Cardiac muscle cell (in vitro differentiated cells and primary cell): ENCODE results near the gene LSMEM2. TPM values are rescaled to one million over a fixed set of nuclear protein-coding genes. Genes with fewer than 3 reads are reported as not detected.
A peak's percentile ranks its signal among the peaks of the same experiment; 100 is the strongest.

Experiments
- DNase-seq, 2 donors: peaks; one replicate each; pipeline versions ENCODE4 v3.0.0 to v3.0.0-alpha.2; 2010 to 2017; ENCODE audit warnings: low read depth in 1 of 2, low spot score in 1 of 2
- H3K27ac ChIP-seq: fragments of 200-600 bp; sonication (generic); 2 replicates; pipeline ENCODE4 v1.5.1; 2016
- H3K27me3 ChIP-seq: fragments of 200-600 bp; sonication (generic); 2 replicates; pipeline ENCODE4 v1.6.0; 2016; ENCODE audit warnings: control low read depth
- H3K36me3 ChIP-seq: fragments of 200-600 bp; sonication (generic); 2 replicates; pipeline ENCODE4 v1.5.1; 2016; ENCODE audit warnings: control low read depth
- H3K4me1 ChIP-seq: fragments of 200-600 bp; sonication (generic); 2 replicates; pipeline ENCODE4 v1.8.1; 2017; ENCODE audit warnings: low read depth, mild to moderate bottlenecking, mixed run types
- H3K4me3 ChIP-seq: fragments of 200-600 bp; sonication (generic); 2 replicates; pipeline ENCODE4 v1.5.1; 2016; ENCODE audit warnings: mild to moderate bottlenecking
- H3K9me3 ChIP-seq: fragments of 200-600 bp; sonication (generic); 2 replicates; pipeline ENCODE4 v1.5.1; 2017; ENCODE audit warnings: low read depth, mild to moderate bottlenecking, control low read depth
- CTCF ChIP-seq: IDR thresholded peaks from 2 replicates; pipeline ENCODE4 v1.5.1; 2012; ENCODE audit warnings: low read depth, mild to moderate bottlenecking, low read length
- polyA plus RNA-seq: library from polyadenylated mRNA; unstranded; fragments of >200 nt; fragmentation: Nextera tagmentation; extraction: Ambion mirVana; gene quantifications from 2 replicates; pipeline ENCODE4 v1.2.1, GENCODE V29; 2016
- total RNA-seq: library from RNA; depleted of rRNA; stranded (reverse); fragments of >200 nt; gene quantifications from 2 replicates; pipeline ENCODE4 v1.2.3, GENCODE V29; 2016

LSMEM2 gene
- total and polyA plus RNA-seq, 2 experiments from 2014 or later: 18.1 to 29.2 TPM

GRCh38 chr3:50263478-50264382 lies 15.2 kb upstream of the LSMEM2 start:
- no peak for TF ChIP-seq CTCF
- H3K4me3 ChIP-seq: no peak overlapping the region
- no peaks in the 10 kb centered on the region for H3K27me3 ChIP-seq
- H3K4me1 ChIP-seq: peaks cover 52% of the 10 kb centered on the region
- DNase-seq: no peak
- H3K27ac ChIP-seq: peak overlapping the region; percentile 98
- no peaks in the 10 kb centered on the region for H3K9me3 ChIP-seq
- H3K36me3 ChIP-seq: no peaks in the 10 kb centered on the region

DNA sequence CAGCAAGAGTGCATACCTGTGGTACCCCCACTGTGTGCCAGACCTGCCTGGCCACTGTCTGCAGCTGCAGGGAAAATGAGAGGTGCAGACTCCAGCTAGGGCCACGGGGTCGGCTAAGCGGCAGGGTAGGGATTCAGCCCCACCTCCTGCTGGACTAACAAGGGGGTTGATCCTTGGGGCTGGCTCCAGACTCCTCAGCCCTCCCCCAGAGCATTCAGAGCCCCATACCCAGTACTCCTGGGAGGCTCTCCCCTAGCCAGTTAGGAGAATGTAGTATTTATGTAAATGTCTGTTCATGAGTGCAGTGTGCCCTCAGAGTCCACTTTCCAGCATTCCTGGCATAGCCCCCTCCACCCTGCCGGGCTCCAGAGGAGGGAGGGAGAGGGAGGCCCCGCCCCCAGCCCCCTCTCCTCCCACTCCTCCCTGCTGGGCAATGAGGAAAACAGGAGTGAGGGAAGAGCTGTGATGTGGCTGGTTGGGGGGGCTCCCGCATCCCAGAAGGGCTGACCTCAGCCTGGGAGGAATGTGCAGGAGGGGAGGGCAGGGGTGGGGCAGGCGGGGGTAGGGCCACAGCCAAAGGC lies 14.4 kb upstream of the LSMEM2 start:
- TF ChIP-seq CTCF: no peak
- Histone ChIP-seq H3K27me3 (no peaks in the 10 kb centered on the region), H3K27ac (peak overlapping the region; percentile 98), H3K36me3 (no peaks in the 10 kb centered on the region), H3K4me3 (no peak overlapping the region), H3K9me3 (no peaks in the 10 kb centered on the region), H3K4me1 (peaks cover 52% of the 10 kb centered on the region)
- peak; percentile 95 to 96 for DNase-seq

- peak overlapping the region; percentile 98 for H3K27ac ChIP-seq
- no peak overlapping the region for H3K4me3 ChIP-seq
- TF ChIP-seq CTCF: no peak
- H3K9me3 ChIP-seq: no peaks in the 10 kb centered on the region
- no peaks in the 10 kb centered on the region for H3K27me3 ChIP-seq
- peaks cover 52% of the 10 kb centered on the region for H3K4me1 ChIP-seq
- DNase-seq: no peak
- no peaks in the 10 kb centered on the region for H3K36me3 ChIP-seq
These were observed 13.9 kb upstream of the LSMEM2 start for GRCh38 chr3:50264964-50265485.

DNA sequence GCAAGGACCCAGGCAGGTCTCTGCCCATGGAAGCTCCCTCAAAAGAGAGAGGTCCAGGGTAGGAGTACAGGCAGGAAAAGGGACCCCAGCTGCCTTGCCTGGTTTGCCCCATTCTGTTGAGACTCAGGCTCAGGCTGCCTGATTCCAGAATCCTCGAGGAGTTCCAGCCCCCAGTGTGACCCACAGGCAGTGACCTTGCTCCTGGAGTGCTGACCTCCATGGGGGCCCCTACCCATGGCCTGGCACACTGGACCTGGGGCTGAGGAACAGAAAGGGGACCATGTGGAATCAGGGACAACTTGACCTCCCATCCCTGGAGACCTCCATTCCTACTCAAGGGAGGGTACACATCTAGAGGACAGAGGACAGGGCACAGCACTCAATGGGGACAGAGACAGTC lies 13.3 kb upstream of the LSMEM2 start:
- Histone ChIP-seq H3K9me3 (no peaks in the 10 kb centered on the region), H3K27ac (peak overlapping the region; percentile 98), H3K4me3 (no peak overlapping the region), H3K36me3 (no peaks in the 10 kb centered on the region), H3K4me1 (peaks cover 49% of the 10 kb centered on the region), H3K27me3 (no peaks in the 10 kb centered on the region)
- no peak for TF ChIP-seq CTCF
- no peak for DNase-seq

- Histone ChIP-seq H3K27me3 (no peaks in the 10 kb centered on the region), H3K9me3 (no peaks in the 10 kb centered on the region), H3K4me3 (no peak overlapping the region), H3K36me3 (no peaks in the 10 kb centered on the region), H3K4me1 (peaks cover 44% of the 10 kb centered on the region), H3K27ac (peak overlapping the region; percentile 98)
- DNase-seq: no peak
- no peak for TF ChIP-seq CTCF
These were observed 12.9 kb upstream of the LSMEM2 start for GRCh38 chr3:50266017-50266416.
